Measurements from ENCODE around the gene GTPBP1. TPM values are rescaled to one million over a fixed set of nuclear protein-coding genes. Genes with fewer than 3 reads are reported as not detected.

GTPBP1 gene
- 79.1 and 91.4 TPM in 2 replicates for total RNA-seq (2022)
- Bru-seq, nascent RNA, result percentile 87 among the genes with signal in this experiment
- BruChase-seq, experiment 1, labeled RNA remaining after a 6-hour chase, result percentile 84 among the genes with signal in this experiment
- BruChase-seq, experiment 2, labeled RNA remaining after a 2-hour chase, result percentile 80 among the genes with signal in this experiment
- long read RNA-seq, full-length matches to known transcripts, result 1 of 18 reads
- long read RNA-seq, partial matches to known transcripts, result 0 of 18 reads
- long read RNA-seq, other reads (novel, unspliced or antisense), result 17 of 18 reads

GRCh38 chr22:38705235-38706100 is at the start of gene GTPBP1:
Gene GTPBP1, plus strand, starts transcription at chr22:38705944. Its CDS starts 12 bp downstream, at chr22:38705956.
- no TSS peak for BruUV-seq (replicated peaks)
- intact Hi-C loops (cut with micrococcal nuclease; ENCODE audit: unreplicated experiment), result loop anchor here (5.0 kb wide), 1 partner anchor 47 kb away; no protein-coding TSS in a partner anchor
- no peak for TF ChIP-seq CTCF (IDR thresholded peaks at IDR 0.05; ENCODE audit: unreplicated experiment)
- no peaks in the 10 kb centered on the region for H3K27me3 Mint-ChIP-seq (ENCODE audit: unreplicated experiment)
- CTCF ChIA-PET, result interaction anchor here (0.9 to 1.6 kb wide), 3 partner anchors 9 to 24 kb away, joined by 3 to 7 read pairs (median 7); partner anchors contain the start of gene TOMM22
- H3K4me3 Mint-ChIP-seq (ENCODE audit: low read depth, unreplicated experiment), result peak within 1 kb of the TSS; percentile 90
- H3K9me3 Mint-ChIP-seq (ENCODE audit: low read depth, unreplicated experiment), result no peaks in the 10 kb centered on the region
- peaks cover 56% of the 10 kb centered on the region for H3K36me3 Mint-ChIP-seq (ENCODE audit: insufficient read depth, unreplicated experiment)
- peak within 1 kb of the TSS; percentile 92 for H3K27ac Mint-ChIP-seq (ENCODE audit: unreplicated experiment)
- peaks cover 37% of the 10 kb centered on the region for H3K4me1 Mint-ChIP-seq (ENCODE audit: low read depth, unreplicated experiment)
- peak; percentile 97 for DNase-seq

- intact Hi-C loops (cut with micrococcal nuclease; ENCODE audit: unreplicated experiment), result no loop called here
- CTCF ChIA-PET, result interaction anchor here (1.0 to 1.4 kb wide), 2 partner anchors 26 to 39 kb away, joined by 3 to 5 read pairs; partner anchors contain the start of gene TOMM22
- TF ChIP-seq CTCF (IDR thresholded peaks at IDR 0.05; ENCODE audit: unreplicated experiment), result no peak
- Mint-ChIP-seq H3K27me3 (ENCODE audit: unreplicated experiment) (no peaks in the 10 kb centered on the region), H3K36me3 (ENCODE audit: insufficient read depth, unreplicated experiment) (peaks cover 28% of the 10 kb centered on the region), H3K27ac (ENCODE audit: unreplicated experiment) (peak within 1 kb of the TSS; percentile 99), H3K4me1 (ENCODE audit: low read depth, unreplicated experiment) (no peaks in the 10 kb centered on the region), H3K4me3 (ENCODE audit: low read depth, unreplicated experiment) (peak within 1 kb of the TSS; percentile 96), H3K9me3 (ENCODE audit: low read depth, unreplicated experiment) (no peaks in the 10 kb centered on the region)
- TSS peak; percentile 71 for BruUV-seq (replicated peaks)
- peak; percentile 90 for DNase-seq
Measured at GRCh38 chr22:38656256-38657044, 49.3 kb upstream of the GTPBP1 start, which contains the start of the genes CBY1 and FAM227A. Gene CBY1, plus strand, starts transcription at chr22:38656638. Its CDS starts 11,417 bp downstream, at chr22:38668055. Gene FAM227A, minus strand, starts transcription at chr22:38656392. Its CDS starts 6,224 bp downstream, at chr22:38650168.

GRCh38 chr22:38657045-38657909 is 48.5 kb upstream of the GTPBP1 start:
- no peak for TF ChIP-seq CTCF (IDR thresholded peaks at IDR 0.05; ENCODE audit: unreplicated experiment)
- Mint-ChIP-seq H3K27ac (ENCODE audit: unreplicated experiment) (peak overlapping the region; percentile 99), H3K4me1 (ENCODE audit: low read depth, unreplicated experiment) (no peaks in the 10 kb centered on the region), H3K4me3 (ENCODE audit: low read depth, unreplicated experiment) (peak overlapping the region; percentile 96), H3K27me3 (ENCODE audit: unreplicated experiment) (no peaks in the 10 kb centered on the region), H3K36me3 (ENCODE audit: insufficient read depth, unreplicated experiment) (peaks cover 33% of the 10 kb centered on the region), H3K9me3 (ENCODE audit: low read depth, unreplicated experiment) (no peaks in the 10 kb centered on the region)
- CTCF ChIA-PET, result interaction anchor here (0.6 to 1.4 kb wide), 4 partner anchors 25 to 87 kb away, joined by 3 to 5 read pairs (median 3); partner anchors contain the start of genes DMC1 and TOMM22
- no TSS peak for BruUV-seq (replicated peaks)
- DNase-seq, result peak; percentile 27
- intact Hi-C loops (cut with micrococcal nuclease; ENCODE audit: unreplicated experiment), result no loop called here

Data from Calu3 (cell line).